Measurements from ENCODE around the gene MRPS14.

- TF ChIP-seq, protein P1, sequence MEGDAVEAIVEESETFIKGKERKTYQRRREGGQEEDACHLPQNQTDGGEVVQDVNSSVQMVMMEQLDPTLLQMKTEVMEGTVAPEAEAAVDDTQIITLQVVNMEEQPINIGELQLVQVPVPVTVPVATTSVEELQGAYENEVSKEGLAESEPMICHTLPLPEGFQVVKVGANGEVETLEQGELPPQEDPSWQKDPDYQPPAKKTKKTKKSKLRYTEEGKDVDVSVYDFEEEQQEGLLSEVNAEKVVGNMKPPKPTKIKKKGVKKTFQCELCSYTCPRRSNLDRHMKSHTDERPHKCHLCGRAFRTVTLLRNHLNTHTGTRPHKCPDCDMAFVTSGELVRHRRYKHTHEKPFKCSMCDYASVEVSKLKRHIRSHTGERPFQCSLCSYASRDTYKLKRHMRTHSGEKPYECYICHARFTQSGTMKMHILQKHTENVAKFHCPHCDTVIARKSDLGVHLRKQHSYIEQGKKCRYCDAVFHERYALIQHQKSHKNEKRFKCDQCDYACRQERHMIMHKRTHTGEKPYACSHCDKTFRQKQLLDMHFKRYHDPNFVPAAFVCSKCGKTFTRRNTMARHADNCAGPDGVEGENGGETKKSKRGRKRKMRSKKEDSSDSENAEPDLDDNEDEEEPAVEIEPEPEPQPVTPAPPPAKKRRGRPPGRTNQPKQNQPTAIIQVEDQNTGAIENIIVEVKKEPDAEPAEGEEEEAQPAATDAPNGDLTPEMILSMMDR (conservative IDR thresholded peaks at IDR 0.05 in 1 of 2, IDR thresholded peaks at IDR 0.05 in 1 of 2; ENCODE audit: low read depth in 1 of 2, low read length in 2 of 2): peak; percentile 77 to 81
- TF ChIP-seq EZH2 (IDR thresholded peaks at IDR 0.05; ENCODE audit: low read length, missing control alignments): no peak
These were observed 24.5 kb downstream of the MRPS14 start for GRCh38 chr1:174998569-174999215.
